ENCODE results near the gene SPEG.

Gene SPEG

DNA sequence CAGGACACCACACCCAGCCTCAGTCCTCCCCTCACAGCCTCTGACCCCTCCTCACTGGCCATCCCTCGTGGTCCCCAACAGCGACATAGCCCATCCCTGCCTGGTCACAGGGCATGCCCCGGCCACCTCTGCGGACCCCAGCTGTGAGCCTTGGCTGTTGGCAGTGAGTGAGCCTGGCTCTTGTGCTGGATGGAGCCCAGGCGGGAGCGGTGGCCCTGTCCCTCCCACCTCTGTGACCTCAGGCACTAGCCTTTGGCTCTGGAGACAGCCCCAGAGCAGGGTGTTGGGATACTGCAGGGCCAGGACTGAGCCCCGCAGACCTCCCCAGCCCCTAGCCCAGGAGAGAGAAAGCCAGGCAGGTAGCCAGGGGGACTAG lies 8.6 kb upstream of the SPEG start:
- DNase-seq: no peak

GRCh38 chr2:219426534-219427136 lies 8.0 kb upstream of the SPEG start:
- DNase-seq: no peak

DNA sequence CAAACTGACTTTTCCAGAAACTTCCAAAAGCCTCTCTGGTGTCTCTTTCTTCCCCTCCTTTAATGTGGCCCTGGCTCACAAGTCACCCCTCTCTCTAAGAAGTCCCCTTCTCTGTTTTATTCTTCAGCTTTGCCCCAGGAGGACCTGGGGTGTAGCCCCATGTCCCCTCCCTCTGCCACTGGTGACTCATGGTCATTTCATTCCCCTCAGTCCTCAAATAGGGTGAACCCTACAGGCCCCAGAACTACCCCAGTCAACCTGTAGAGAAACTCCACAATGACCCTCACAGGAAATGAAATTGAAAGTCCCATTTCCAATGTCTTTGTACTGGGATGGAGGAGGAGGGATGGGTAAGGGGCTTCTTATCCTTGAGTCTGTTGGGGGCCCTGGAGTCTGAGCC lies 6.2 kb upstream of the SPEG start:
- DNase-seq: no peak

- no peak for DNase-seq
Measured at GRCh38 chr2:219429958-219430606, 4.6 kb upstream of the SPEG start.

GRCh38 chr2:219430633-219431615 lies 3.7 kb upstream of the SPEG start:
- DNase-seq: no peak

DNA sequence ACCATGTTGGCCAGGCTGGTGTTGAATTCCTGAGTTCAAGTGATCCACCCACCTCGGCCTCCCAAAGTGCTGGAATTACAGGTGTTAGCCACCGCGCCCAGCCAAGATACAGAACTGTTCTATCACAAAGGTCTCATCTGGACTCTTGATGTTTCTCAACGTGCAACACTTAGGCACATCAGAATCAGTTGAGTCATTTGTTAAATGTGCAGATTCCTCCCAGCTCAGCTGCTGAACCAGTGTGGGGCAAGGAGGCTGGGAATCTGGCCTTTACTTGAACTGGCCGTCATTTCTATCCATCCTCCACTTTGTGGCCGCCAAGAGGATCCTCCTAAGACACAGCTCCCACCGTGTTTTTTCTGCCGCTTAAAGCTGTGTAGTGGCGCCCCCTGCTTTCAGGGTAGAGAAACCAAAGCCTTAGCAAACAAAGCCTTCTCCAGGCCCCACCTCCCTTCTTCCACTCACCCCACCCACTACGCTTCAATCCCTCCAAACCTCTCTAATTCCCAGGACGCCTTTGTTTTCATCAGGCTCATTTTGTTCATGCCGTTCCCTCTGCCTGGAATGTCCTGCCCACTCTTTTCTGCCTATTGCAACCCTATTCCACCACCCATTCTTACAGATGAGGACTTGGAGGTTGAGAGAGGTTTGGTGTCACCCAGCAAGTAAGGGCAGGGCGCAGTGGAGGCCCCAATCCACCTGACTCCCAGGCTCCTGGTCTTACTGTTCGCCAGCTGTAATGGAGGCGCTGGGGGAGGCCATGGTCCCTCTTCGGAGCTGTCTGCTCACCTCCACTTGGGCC lies 776 bp upstream of the SPEG start:
- peak; percentile 17 to 36 for DNase-seq

DNA sequence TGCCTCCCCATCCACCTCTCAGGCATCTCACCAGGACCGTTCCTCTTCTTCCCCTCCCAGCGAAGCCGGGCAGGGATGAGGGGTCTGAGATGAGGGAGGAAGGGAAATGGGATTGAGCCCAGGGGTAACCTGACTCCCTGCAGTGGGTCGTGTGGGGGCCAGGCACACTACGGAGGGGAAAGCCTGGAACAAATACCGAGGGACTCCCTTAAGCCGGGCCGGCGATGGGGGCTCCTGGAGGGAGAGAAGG lies 250 bp upstream of the SPEG start:
- no peak for DNase-seq

DNA sequence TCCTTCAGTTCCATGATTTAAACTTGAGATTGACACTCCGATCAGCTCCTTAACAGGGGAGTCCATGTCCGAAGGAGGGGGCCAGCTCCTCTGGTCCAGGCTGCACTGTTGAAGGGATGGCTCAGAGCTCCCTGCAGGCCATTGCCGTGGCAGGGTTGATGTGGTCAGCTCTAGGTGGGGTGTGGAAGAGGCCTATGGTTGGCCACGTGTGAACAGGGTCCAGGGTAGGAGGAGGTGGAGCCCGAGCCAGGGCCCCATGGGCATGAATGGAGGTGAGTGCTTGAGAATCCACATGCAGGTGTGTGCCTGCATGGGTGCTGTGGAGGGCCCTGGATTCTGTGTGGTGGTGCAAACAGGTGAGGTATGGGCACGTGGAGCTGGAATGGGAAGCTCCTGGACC lies 1.1 kb downstream of the SPEG start:
- DNase-seq: no peak

GRCh38 chr2:219436491-219436890 lies 1.8 kb downstream of the SPEG start:
- DNase-seq: no peak

GRCh38 chr2:219437141-219437540 lies 2.5 kb downstream of the SPEG start:
- no peak for DNase-seq

GRCh38 chr2:219437690-219438206 lies 3.1 kb downstream of the SPEG start:
- DNase-seq: no peak

DNA sequence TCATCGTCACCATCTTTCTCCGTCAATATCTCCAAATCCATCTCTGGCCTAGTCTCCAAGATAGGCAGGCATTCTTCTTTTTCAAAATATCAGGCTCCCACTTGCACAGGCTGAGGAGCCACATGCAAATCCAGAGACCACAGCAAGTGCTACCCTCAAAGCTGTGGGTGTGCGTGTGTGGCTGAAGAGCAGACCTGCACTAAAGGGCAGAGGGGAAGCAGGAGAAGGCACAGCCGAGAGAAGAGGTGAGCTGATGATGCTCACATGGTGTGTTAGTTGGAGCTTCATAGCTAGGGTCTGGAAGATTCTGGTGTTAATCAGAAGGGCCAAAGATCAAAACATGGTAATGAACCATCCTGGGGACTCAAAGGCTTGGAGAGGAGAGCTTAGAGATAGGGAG lies 3.8 kb downstream of the SPEG start:
- DNase-seq: no peak

DNA sequence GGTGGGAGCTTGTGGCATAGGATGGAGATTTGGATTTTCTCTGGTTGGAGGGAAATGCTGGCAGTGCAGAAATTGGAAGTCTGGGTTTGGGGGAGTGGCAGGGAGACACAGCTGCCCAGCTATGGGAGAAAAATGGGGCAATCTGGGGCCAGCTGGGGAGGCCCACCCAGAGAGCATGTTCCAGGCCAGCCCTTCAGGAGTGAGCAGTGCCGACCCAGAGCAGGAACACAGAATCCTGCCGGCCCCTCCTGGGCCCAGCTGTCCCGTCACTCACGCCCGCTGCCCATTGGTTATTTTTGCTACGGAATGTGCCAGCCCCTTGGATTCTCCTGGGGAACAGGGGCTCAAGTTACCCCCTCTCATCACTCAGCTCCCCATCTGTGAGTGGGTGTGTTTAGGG lies 4.9 kb downstream of the SPEG start:
- DNase-seq: no peak

GRCh38 chr2:219440388-219441256 lies 6.0 kb downstream of the SPEG start:
- no peak for DNase-seq

GRCh38 chr2:219441451-219442255 lies 7.0 kb downstream of the SPEG start:
- DNase-seq: peak; percentile 64 to 79

GRCh38 chr2:219442256-219443015 lies 7.8 kb downstream of the SPEG start:
- DNase-seq: no peak

DNA sequence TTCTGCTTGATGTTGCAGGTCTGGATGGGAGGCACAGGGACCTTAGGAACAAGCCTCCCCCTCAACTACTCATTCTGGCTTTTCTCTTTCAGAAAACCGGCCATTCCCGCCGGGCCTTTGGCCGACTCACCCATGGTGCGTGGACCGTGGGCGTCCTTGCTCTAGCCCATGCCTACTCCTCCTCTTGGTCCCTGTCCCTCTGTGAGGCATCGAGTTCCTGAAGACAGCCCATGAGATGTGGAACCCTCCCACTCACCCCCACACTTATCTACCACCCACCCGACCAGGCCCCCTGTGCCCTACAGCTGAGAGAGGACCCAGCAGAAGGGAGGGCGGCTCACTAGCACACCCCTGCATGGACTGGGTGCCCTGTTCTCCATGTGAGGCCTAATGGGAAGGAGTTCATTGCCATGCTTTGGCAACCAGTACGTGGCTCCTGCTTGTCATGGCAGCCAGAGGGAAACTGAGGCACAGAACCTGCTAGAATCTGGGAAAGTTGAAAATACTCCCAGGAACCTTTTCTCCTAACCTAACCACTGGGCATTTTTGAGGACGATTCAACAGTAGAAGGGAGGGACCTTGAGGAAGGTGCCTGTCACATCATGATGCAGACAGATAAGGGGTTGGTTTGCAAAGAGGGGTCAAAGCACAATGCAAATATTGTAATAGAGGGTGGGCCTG lies 8.5 kb downstream of the SPEG start:
- DNase-seq: no peak

GRCh38 chr2:219443697-219444023 lies 9.0 kb downstream of the SPEG start:
- no peak for DNase-seq

DNA sequence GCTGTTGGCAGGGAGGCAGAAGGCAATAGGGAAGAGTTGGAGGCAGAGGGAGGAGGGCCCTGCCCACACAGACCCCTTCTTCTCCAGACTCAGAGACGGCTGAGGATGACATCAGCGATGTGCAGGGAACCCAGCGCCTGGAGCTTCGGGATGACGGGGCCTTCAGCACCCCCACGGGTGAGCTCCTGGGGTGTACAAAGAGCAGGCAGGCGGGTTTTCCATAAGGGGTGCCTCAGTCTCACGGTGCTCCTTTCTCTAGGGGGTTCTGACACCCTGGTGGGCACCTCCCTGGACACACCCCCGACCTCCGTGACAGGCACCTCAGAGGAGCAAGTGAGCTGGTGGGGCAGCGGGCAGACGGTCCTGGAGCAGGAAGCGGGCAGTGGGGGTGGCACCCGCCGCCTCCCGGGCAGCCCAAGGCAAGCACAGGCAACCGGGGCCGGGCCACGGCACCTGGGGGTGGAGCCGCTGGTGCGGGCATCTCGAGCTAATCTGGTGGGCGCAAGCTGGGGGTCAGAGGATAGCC lies 10.0 kb downstream of the SPEG start:
- no peak for DNase-seq

DNA sequence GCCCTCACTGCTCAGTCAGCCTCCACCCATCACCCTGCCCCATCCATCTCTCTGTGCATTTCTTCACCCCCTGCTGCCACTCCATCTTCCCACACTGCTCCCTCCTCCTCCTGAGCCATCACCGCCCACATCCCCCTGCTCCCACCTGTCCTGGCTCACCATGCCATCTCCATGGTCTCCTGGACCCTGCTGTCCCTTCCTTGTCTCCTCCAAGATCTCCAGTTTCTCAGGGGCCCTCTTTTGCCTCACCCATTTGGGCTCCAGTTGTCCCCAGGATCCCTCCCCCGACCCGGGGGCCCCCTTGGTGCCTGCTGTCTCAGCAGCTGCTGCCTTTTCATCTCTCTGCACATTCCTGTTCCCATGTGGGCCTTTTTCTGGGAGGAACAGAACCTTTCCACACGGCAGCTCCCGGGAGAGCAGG lies 10.6 kb downstream of the SPEG start:
- DNase-seq: no peak
